Esophagus squamous epithelium (tissue), 5 donors: ENCODE results near the gene METTL24. TPM values are rescaled to one million over a fixed set of nuclear protein-coding genes. Genes with fewer than 3 reads are reported as not detected.
A peak's percentile ranks its signal among the peaks of the same experiment; 100 is the strongest.

ENCODE experiments used
- DNase-seq: peaks from one replicate; lab custom pipeline; 2025; lab: John Stamatoyannopoulos, UW
- H3K27ac ChIP-seq, 4 donors: fragments of 200-600 bp; sonication (generic); one replicate each; pipeline ENCODE4 v1.5.1; 2016 to 2019; ENCODE audit warnings: mild to moderate bottlenecking in 1 of 4
- H3K27me3 ChIP-seq, 4 donors: fragments of 200-600 bp; sonication (generic); 1 replicate in 3 of 4; 2 replicates in 1 of 4; pipeline versions ENCODE4 v1.5.1 to v1.6.0; 2017 to 2021; ENCODE audit warnings: antibody characterized with exemption in 1 of 4
- H3K36me3 ChIP-seq, 3 donors: fragments of 200-600 bp; sonication (generic); one replicate each; pipeline ENCODE4 v1.5.1; 2016 to 2019
- H3K4me1 ChIP-seq, 3 donors: fragments of 200-600 bp; sonication (generic); one replicate each; pipeline ENCODE4 v1.5.1; 2017 to 2019
- H3K4me3 ChIP-seq, 4 donors: fragments of 200-600 bp; sonication (generic); 1 replicate in 3 of 4; 2 replicates in 1 of 4; pipeline ENCODE4 v1.5.1; 2016 to 2019; ENCODE audit warnings: mild to moderate bottlenecking in 2 of 4, moderate library complexity in 1 of 4
- H3K9me3 ChIP-seq, 3 donors: fragments of 200-600 bp; sonication (generic); one replicate each; pipeline ENCODE4 v1.5.1; 2016 to 2019
- CTCF ChIP-seq, 6 experiments: fragments of 450-650 bp in 4 of 6; fragments of 200-600 bp in 2 of 6; sonication (generic) in 2 of 6; IDR thresholded peaks; one replicate each; pipeline ENCODE4 v1.5.1; 2016 to 2019; ENCODE audit warnings: antibody characterized with exemption in 6 of 6, mild to moderate bottlenecking in 4 of 6, moderate library complexity in 4 of 6
- POLR2A ChIP-seq, 4 donors: fragments of 450-650 bp; IDR thresholded peaks; one replicate each; pipeline ENCODE4 v1.6.1; 2017; ENCODE audit warnings: antibody characterized with exemption in 4 of 4, mild to moderate bottlenecking in 4 of 4, moderate library complexity in 3 of 4
- WGBS, 2 donors: methylation state at CpG; one replicate each; pipeline ENCODE4 v1.1.5; 2018; 5-methylcytosine and 5-hydroxymethylcytosine counted together
- intact Hi-C: fragments of 100-400 bp; cut with DNase I; formaldehyde crosslinking; loops from one replicate; pipeline ENCODE4 v1.15.0; 2022
- total RNA-seq, 4 donors: library from RNA; depleted of rRNA; stranded (reverse); fragments of >200 nt; gene quantifications; one replicate each; pipeline ENCODE4 v1.1.0, GENCODE V29; 2016
- donor health status: DM: yes; HTN: yes; CAD: no.

METTL24 gene
- total RNA-seq, 4 donors from 2014 or later, result 0.57 to 4.0 (median 0.83) TPM; not detected in 1

DNA sequence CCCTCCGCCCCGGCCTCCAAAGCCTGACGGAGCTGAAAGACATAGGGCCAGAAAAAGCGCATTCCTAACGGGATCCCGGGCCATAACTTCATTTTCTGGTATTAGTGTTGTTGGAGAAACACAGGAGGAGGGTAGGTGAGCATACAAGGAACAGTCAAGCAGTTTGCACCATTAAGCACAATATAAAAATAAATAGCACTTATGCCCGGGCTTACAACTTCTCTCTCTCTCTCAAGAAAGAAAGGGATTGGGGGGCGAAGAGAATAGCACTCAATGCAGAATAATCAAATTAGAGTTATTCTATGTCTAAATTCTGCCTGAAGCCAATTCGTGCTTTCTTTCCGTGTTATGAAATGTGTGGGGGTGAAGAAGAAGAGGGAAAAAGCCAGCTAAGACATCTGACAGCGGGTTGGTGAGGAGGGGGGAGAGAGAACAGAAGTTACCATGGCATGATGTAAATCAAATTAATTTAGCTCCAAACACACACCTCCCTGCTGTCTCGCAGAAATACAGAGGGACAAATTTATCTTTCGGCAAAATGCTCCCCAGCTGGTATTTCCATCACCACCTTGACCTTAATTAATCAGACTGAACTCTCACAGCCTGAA lies 508 bp upstream of the METTL24 start:
- TF ChIP-seq CTCF (IDR thresholded peaks at IDR 0.05) (no peak), POLR2A (IDR thresholded peaks at IDR 0.05) (no peak)
- H3K27me3 ChIP-seq, result peaks cover 0 to 62% (median 2%) of the 10 kb centered on the region in 4 donors
- peaks cover 0 to 31% (median 0%) of the 10 kb centered on the region in 3 donors for H3K4me1 ChIP-seq
- no peaks in the 10 kb centered on the region for H3K9me3 ChIP-seq
- DNase-seq, result no peak
- H3K27ac ChIP-seq, result peak overlapping the region; percentile 73 to 92 (median 80)
- intact Hi-C loops, result no loop called here
- 46 to 49% methylated on average over 11 of the region's 13 CpGs for WGBS, 2 donors
- H3K36me3 ChIP-seq, result no peaks in the 10 kb centered on the region
- H3K4me3 ChIP-seq, result peak overlapping the region; percentile 41 to 70 (median 56)

GRCh38 chr6:110357298-110357663 lies 868 bp downstream of the METTL24 start:
- Histone ChIP-seq H3K4me3 (peak overlapping the region; percentile 41 to 70 (median 56)), H3K27me3 (peaks cover 0 to 56% (median 2%) of the 10 kb centered on the region in 4 donors), H3K36me3 (no peaks in the 10 kb centered on the region), H3K27ac (peak overlapping the region; percentile 73 to 92 (median 80)), H3K4me1 (peaks cover 0 to 39% (median 0%) of the 10 kb centered on the region in 3 donors), H3K9me3 (no peaks in the 10 kb centered on the region)
- TF ChIP-seq POLR2A (IDR thresholded peaks at IDR 0.05), result no peak
- TF ChIP-seq CTCF (IDR thresholded peaks at IDR 0.05), result no peak
- DNase-seq, result no peak
- intact Hi-C loops, result no loop called here
- 46 to 47% methylated on average over 9 to 14 of the region's 14 CpGs for WGBS, 2 donors

DNA sequence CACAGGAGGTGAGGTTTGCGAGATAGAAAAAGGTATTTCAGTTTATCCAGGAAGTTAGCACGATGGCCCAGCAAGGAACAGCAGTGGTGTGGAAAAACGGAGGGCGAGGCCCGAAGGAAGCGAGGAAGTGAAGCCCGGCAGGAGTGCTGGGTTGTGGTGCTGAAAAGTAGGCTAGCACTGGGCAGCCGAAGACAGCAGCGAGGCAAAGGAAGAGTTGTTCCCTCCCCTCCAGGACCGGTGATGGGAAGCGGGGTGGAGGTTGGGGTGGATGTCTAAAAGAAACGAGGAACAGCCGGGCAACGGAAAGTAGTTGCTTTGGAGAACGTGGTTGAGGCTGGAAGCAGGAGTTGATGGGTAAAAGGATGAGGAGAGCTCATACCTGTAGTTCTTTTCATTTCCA lies 1.4 kb downstream of the METTL24 start:
- intact Hi-C loops, result no loop called here
- WGBS, 2 donors, result 78 to 86% methylated on average over 15 of the region's 15 CpGs
- H3K4me3 ChIP-seq, result peak overlapping the region in 1 of 4 donors; percentile 70
- H3K36me3 ChIP-seq, result no peaks in the 10 kb centered on the region
- no peak for DNase-seq
- no peaks in the 10 kb centered on the region for H3K9me3 ChIP-seq
- H3K27ac ChIP-seq, result peak overlapping the region in 2 of 4 donors; percentile 86 to 92
- TF ChIP-seq POLR2A (IDR thresholded peaks at IDR 0.05) (no peak), CTCF (IDR thresholded peaks at IDR 0.05) (no peak)
- peaks cover 0 to 53% (median 2%) of the 10 kb centered on the region in 4 donors for H3K27me3 ChIP-seq
- H3K4me1 ChIP-seq, result peaks cover 0 to 39% (median 0%) of the 10 kb centered on the region in 3 donors

GRCh38 chr6:110355727-110356126 lies 2.4 kb downstream of the METTL24 start:
- peaks cover 0 to 48% (median 2%) of the 10 kb centered on the region in 4 donors for H3K27me3 ChIP-seq
- TF ChIP-seq POLR2A (IDR thresholded peaks at IDR 0.05), result no peak
- no peak for TF ChIP-seq CTCF (IDR thresholded peaks at IDR 0.05)
- H3K36me3 ChIP-seq, result no peaks in the 10 kb centered on the region
- DNase-seq, result no peak
- H3K27ac ChIP-seq, result no peak overlapping the region
- intact Hi-C loops, result no loop called here
- no peaks in the 10 kb centered on the region for H3K9me3 ChIP-seq
- H3K4me1 ChIP-seq, result peaks cover 0 to 39% (median 0%) of the 10 kb centered on the region in 3 donors
- 43 to 59% methylated on average over 2 of the region's 2 CpGs for WGBS, 2 donors
- H3K4me3 ChIP-seq, result no peak overlapping the region

GRCh38 chr6:110355022-110355421 lies 3.1 kb downstream of the METTL24 start:
- intact Hi-C loops, result no loop called here
- Histone ChIP-seq H3K4me1 (peaks cover 0 to 39% (median 0%) of the 10 kb centered on the region in 3 donors), H3K4me3 (no peak overlapping the region), H3K27ac (no peak overlapping the region), H3K36me3 (no peaks in the 10 kb centered on the region), H3K9me3 (no peaks in the 10 kb centered on the region), H3K27me3 (peaks cover 0 to 44% (median 2%) of the 10 kb centered on the region in 4 donors)
- no peak for DNase-seq
- no peak for TF ChIP-seq POLR2A (IDR thresholded peaks at IDR 0.05)
- TF ChIP-seq CTCF (IDR thresholded peaks at IDR 0.05), result no peak
- 48 to 63% methylated on average over 2 of the region's 2 CpGs for WGBS, 2 donors
